HTR-8/SVneo (cell line): ENCODE results near the gene MT1F.
A peak's percentile ranks its signal among the peaks of the same experiment; 100 is the strongest.
"Not testable (repeated sequence)": the region's sequence is repeated elsewhere in the genome, so short reads cannot be mapped to it uniquely, and the experiment has no call there.

ENCODE experiments used
- DNase-seq: peaks from one replicate; pipeline ENCODE4 v3.0.0; 2011; ENCODE audit warnings: low spot score, mixed read lengths; ENCODE audit not compliant: insufficient read length
- FAIRE-seq: peaks from 2 replicates; lab custom pipeline; 2011; peaks lifted over from hg19 to GRCh38; lab: Jason Lieb, UNC

Gene MT1F

GRCh38 chr16:56657555-56658326 lies at the start of gene MT1F:
Gene MT1F (plus strand): TSS chr16:56657959. CDS start chr16:56658059, 100 bp downstream.
- FAIRE-seq: peak; percentile 28
- DNase-seq: peak; percentile 69

DNA sequence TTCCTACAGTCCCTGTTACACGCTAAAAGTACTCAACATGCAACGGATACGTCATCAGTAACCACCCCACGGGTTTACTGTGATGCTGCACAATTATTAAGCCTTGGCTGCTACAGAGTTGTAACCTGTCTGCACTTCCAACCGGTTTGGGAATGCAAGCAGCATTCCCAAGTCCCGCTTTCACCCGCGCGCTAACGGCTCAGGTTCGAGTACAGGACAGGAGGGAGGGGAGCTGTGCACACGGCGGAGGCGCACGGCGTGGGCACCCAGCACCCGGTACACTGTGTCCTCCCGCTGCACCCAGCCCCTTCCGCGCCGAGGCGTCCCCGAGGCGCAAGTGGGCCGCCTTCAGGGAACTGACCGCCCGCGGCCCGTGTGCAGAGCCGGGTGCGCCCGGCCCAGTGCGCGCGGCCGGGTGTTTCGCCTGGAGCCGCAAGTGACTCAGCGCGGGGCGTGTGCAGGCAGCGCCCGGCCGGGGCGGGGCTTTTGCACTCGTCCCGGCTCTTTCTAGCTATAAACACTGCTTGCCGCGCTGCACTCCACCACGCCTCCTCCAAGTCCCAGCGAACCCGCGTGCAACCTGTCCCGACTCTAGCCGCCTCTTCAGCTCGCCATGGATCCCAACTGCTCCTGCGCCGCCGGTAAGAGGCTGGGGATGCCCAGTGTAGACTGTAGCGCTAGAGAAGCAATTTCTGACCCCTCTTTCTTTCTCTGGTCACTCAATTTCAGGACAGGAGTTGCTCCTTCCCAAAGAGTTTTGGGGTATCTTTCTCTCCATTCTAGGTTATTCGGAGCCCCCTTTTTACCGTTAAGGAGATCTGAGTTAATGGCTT lies 49.5 kb upstream of the MT1F start, which contains the start of gene MT2A:
Gene MT2A (plus strand): TSS at position 542 of the 833 bp plus-strand sequence. CDS start 72 bp downstream, at position 614.
- FAIRE-seq: peak; percentile 54
- peak; percentile 83 for DNase-seq

DNA sequence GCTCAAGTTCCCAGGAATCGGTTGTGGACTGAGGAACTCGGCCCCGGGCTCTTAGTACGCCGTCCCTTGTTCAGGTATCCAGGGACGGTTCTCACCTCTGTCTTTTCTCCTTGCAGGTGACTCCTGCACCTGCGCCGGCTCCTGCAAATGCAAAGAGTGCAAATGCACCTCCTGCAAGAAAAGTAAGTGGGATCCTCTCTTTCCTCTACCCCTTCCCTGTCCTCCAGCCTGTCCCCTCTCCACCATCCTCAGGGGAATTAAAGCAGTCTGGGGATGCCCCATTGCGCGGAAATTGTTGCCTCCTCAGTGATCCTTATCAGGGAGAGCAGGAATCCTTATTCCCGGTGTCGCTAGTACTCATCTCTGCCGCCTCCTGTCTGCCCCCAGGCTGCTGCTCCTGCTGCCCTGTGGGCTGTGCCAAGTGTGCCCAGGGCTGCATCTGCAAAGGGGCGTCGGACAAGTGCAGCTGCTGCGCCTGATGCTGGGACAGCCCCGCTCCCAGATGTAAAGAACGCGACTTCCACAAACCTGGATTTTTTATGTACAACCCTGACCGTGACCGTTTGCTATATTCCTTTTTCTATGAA lies 48.8 kb upstream of the MT1F start:
- FAIRE-seq: no peak
- no peak for DNase-seq

DNA sequence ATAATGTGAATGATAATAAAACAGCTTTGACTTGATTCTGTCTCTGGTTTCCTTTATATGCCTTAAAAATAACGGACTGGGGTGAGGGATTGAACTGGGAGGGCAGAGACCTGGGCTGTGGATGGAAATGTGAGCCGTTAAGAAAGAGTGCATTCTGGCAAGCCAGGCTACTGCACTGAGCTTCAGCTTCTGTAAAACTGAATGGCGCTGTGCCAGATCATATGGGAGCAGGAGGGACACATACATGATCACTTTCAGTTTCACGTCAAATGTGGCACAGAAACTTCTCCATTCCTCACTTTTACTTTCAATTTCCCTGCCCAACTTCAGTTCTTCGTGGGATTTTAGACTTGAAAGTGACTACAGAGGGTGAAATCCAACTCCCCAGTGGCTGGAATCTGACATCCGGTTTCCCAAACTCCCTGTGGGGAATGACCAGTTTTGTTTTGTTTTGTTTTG lies 48.3 kb upstream of the MT1F start:
- DNase-seq (no peak), FAIRE-seq (no peak)

- DNase-seq (no peak), FAIRE-seq (peak; percentile 69)
These were observed 47.6 kb upstream of the MT1F start for GRCh38 chr16:56610017-56610608.

GRCh38 chr16:56610609-56611111 lies 47.1 kb upstream of the MT1F start:
- no peak for FAIRE-seq
- no peak for DNase-seq

- FAIRE-seq (no peak), DNase-seq (no peak)
These were observed 46.4 kb upstream of the MT1F start for GRCh38 chr16:56611281-56611833.

GRCh38 chr16:56613706-56614105 lies 44.1 kb upstream of the MT1F start:
- FAIRE-seq (no peak), DNase-seq (no peak)

- no peak for DNase-seq
- peak; percentile 13 for FAIRE-seq
These were observed 43.2 kb upstream of the MT1F start for GRCh38 chr16:56614549-56614991.

GRCh38 chr16:56615353-56615752 lies 42.4 kb upstream of the MT1F start:
- no peak for FAIRE-seq
- no peak for DNase-seq

DNA sequence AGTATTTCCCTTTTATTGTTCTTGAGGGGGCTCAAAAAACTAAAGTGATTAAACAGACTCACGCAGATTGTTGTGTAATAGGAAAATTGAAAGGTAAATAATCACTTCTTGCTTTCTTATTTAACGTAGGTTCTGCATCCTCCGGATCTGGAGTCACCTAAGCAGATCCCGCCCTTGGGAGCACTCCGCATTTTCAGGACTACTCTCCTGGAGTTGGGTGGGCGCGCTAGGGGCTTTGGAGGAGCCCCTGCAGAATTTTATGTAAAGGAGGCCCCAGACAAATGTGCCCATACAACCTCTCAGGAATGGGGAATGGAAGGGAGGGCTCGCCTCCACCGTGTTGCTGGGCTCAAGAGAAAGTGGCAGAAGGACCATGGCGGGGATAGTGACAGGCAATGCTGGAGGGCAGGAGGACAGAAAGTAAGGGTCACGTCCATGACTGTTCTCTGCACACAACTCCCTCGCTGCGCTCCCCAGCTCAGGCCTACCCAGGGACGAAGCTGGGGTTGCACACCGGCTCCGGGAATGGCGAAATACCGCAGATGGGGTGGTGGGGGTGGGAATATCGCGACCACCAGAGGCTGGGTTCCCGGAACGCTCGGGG lies 41.0 kb upstream of the MT1F start:
- no peak for FAIRE-seq

GRCh38 chr16:56617212-56618085 lies 40.3 kb upstream of the MT1F start:
- DNase-seq (no peak), FAIRE-seq (no peak)

More for the DNA sequence above, 41.0 kb upstream of the MT1F start:
- DNase-seq: no peak

GRCh38 chr16:56618138-56618537 lies 39.6 kb upstream of the MT1F start:
- FAIRE-seq (no peak), DNase-seq (no peak)

- DNase-seq: no peak
- FAIRE-seq: no peak
These were observed 37.3 kb upstream of the MT1F start for GRCh38 chr16:56620339-56620897.

- DNase-seq, FAIRE-seq: not testable (repeated sequence)
These were observed 35.9 kb upstream of the MT1F start for GRCh38 chr16:56621665-56622445.

- DNase-seq, FAIRE-seq: not testable (repeated sequence)
These were observed 34.6 kb upstream of the MT1F start for GRCh38 chr16:56623184-56623583.

- DNase-seq (no peak), FAIRE-seq (no peak)
These were observed 34.1 kb upstream of the MT1F start for GRCh38 chr16:56623637-56624036.
